ENCODE results near the gene SLC35A2. TPM values are rescaled to one million over a fixed set of nuclear protein-coding genes. Genes with fewer than 3 reads are reported as not detected.
"Not testable (repeated sequence)": the region's sequence is repeated elsewhere in the genome, so short reads cannot be mapped to it uniquely, and the experiment has no call there.

SLC35A2 gene
- total and polyA plus RNA-seq, 10 donors, result 6.2 to 20.8 (median 15.9) TPM

DNA sequence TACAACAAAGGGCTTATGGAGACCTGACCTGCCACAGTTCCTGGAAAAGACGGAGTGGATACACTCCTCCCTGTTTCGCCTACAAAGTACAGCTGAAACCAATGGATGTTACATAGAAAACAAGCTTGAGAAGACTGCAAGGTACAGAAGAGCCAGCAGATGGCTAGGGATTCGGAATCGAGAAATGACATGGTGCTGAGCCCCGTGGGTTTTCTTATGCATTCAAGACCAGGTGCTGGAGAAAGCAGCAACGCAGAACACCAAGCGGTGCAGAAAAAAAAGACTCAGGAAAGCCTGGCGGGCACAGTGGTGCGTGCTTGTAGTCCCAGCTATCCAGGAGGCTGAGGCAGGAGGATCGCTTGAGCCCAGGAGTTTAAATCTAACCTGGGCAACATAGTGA lies 27.7 kb downstream of the SLC35A2 start:
- intact Hi-C loops (cut with DNase I; ENCODE audit: low total_unique reads), result no loop called here
- H3K9me3 ChIP-seq, result no peaks in the 10 kb centered on the region
- no peaks in the 10 kb centered on the region for H3K36me3 ChIP-seq
- no peak overlapping the region for H3K27ac ChIP-seq
- peaks cover 0 to 4% (median 0%) of the 10 kb centered on the region in 7 donors for H3K27me3 ChIP-seq (replicated peaks in 1 of 7)
- TF ChIP-seq POLR2A (IDR thresholded peaks at IDR 0.05) (no peak), POLR2AphosphoS5 (IDR thresholded peaks at IDR 0.05) (no peak), CTCF (IDR thresholded peaks at IDR 0.05 in 8 of 11, conservative IDR thresholded peaks at IDR 0.05 in 3 of 11) (no peak)
- 79 to 90% (median 82%) methylated on average over 10 of the region's 10 CpGs for WGBS, 5 donors
- H3K4me3 ChIP-seq, result no peak overlapping the region
- DNase-seq, result no peak
- no peaks in the 10 kb centered on the region for H3K4me1 ChIP-seq

- H3K36me3 ChIP-seq; H3K27me3 ChIP-seq (replicated peaks in 1 of 7); H3K27ac ChIP-seq; H3K4me3 ChIP-seq; H3K4me1 ChIP-seq; DNase-seq; H3K9me3 ChIP-seq; intact Hi-C loops (cut with DNase I; ENCODE audit: low total_unique reads): not testable (repeated sequence)
- WGBS, 5 donors, result 43 to 73% (median 59%) methylated on average over 4 of the region's 4 CpGs
These were observed 34.5 kb downstream of the SLC35A2 start for GRCh38 chrX:48876944-48877343.

- intact Hi-C loops (cut with DNase I; ENCODE audit: low total_unique reads); H3K4me3 ChIP-seq; H3K9me3 ChIP-seq; H3K4me1 ChIP-seq; DNase-seq; H3K36me3 ChIP-seq; H3K27ac ChIP-seq; H3K27me3 ChIP-seq (replicated peaks in 1 of 7): not testable (repeated sequence)
- 8 to 51% (median 34%) methylated on average over 1 to 2 of the region's 2 CpGs for WGBS, 5 donors
These were observed 39.4 kb downstream of the SLC35A2 start for GRCh38 chrX:48872017-48872416.

DNA sequence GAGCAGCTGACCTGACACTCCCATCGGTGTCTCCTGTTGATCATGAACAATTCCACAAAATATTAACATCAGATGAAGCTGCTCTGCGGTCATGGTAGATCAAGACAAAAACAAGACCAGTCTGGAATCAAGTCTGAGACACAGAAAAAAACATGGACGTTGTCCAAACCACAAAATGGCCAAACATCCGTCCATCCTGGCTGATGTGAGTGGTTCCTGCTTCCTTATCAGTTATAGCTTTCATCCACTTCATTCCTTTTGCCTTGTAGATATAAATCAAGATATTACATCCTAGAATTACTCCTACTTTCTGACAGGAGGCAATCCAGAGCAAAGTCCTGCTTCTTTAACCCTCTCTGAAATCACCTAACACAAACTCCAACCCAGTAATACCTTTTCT lies 47.2 kb downstream of the SLC35A2 start:
- H3K4me1 ChIP-seq, result no peaks in the 10 kb centered on the region
- 38 to 51% (median 46%) methylated on average over 4 of the region's 4 CpGs for WGBS, 5 donors
- intact Hi-C loops (cut with DNase I; ENCODE audit: low total_unique reads), result no loop called here

DNA sequence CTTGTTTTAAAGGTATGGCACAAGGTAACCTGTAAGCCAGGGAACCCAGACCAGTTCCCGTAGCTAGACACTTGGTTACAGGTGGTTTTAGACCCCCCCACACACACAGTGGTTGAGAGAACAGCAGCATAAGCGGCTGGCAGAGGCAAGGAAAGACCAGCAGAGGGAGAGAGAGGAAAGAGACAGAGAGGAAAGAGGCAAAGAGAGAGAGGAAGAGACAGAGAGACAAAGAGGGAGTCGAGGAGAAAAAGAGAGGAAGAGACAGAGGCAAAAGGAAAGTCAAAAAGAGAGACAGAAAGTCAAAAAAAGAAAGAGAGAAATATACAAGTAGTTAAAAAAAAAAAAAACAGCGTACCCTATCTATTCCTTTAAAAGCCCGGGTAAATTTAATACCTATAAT lies 56.5 kb downstream of the SLC35A2 start:
- H3K4me3 ChIP-seq, result no peak overlapping the region
- peaks cover 0 to 4% (median 0%) of the 10 kb centered on the region in 7 donors for H3K27me3 ChIP-seq (replicated peaks in 1 of 7)
- H3K9me3 ChIP-seq, result peaks cover 0 to 7% (median 0%) of the 10 kb centered on the region in 8 donors
- H3K4me1 ChIP-seq, result no peaks in the 10 kb centered on the region
- 38 to 62% (median 52%) methylated on average over 5 of the region's 5 CpGs for WGBS, 5 donors
- H3K27ac ChIP-seq, result no peak overlapping the region
- no peak for DNase-seq
- intact Hi-C loops (cut with DNase I; ENCODE audit: low total_unique reads), result no loop called here
- H3K36me3 ChIP-seq, result no peaks in the 10 kb centered on the region
- TF ChIP-seq CTCF (IDR thresholded peaks at IDR 0.05 in 8 of 11, conservative IDR thresholded peaks at IDR 0.05 in 3 of 11), result peak in 2 of 11 experiments; percentile 11
- no peak for TF ChIP-seq POLR2A (IDR thresholded peaks at IDR 0.05)
- no peak for TF ChIP-seq POLR2AphosphoS5 (IDR thresholded peaks at IDR 0.05)

More for the DNA sequence above, 47.2 kb downstream of the SLC35A2 start:
- TF ChIP-seq POLR2AphosphoS5 (IDR thresholded peaks at IDR 0.05) (no peak), POLR2A (IDR thresholded peaks at IDR 0.05) (no peak)
- Histone ChIP-seq H3K36me3 (no peaks in the 10 kb centered on the region), H3K4me3 (no peak overlapping the region), H3K27me3 (replicated peaks in 1 of 7) (peaks cover 0 to 9% (median 0%) of the 10 kb centered on the region in 7 donors), H3K9me3 (no peaks in the 10 kb centered on the region), H3K27ac (no peak overlapping the region)
- no peak for DNase-seq

DNA sequence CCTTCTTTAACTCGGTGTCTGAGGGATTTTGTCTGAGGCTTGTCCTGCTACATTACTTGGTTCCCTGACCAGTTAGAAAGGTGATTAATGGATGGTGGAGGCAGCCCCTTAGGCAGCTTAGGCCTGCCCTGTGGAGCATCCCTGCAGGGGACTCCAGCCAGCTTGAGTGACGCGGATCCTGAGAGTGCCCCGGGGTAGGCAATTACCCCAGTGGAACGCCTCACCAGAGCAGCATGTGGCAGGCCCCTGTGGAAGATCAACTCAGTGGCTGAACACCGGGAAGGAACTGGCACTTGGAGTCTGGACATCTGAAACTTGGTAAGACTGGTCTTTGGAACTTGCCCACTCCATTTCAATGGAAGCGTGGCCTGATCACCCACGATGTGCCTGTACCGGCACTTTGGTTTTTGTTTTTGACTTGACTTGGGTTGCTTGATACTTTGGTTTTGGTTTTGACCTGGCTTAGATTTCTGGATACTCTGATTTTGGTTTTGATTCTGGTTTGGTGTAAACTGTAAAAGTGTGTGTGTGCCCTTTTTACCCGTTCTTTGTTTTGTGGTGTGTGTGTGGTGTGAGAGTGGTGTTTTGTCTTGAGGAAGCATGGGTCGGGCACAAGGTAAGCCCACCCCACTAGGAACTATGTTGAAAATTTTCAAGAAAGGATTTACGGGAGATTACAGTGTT lies 57.2 kb downstream of the SLC35A2 start:
- H3K27ac ChIP-seq; intact Hi-C loops (cut with DNase I; ENCODE audit: low total_unique reads); H3K36me3 ChIP-seq; DNase-seq; H3K4me1 ChIP-seq; H3K9me3 ChIP-seq; H3K4me3 ChIP-seq; H3K27me3 ChIP-seq (replicated peaks in 1 of 7): not testable (repeated sequence)
- WGBS, 5 donors, result 87 to 93% (median 90%) methylated on average over 7 to 12 of the region's 12 CpGs

- H3K4me3 ChIP-seq; DNase-seq; H3K36me3 ChIP-seq; intact Hi-C loops (cut with DNase I; ENCODE audit: low total_unique reads); H3K4me1 ChIP-seq; H3K27me3 ChIP-seq (replicated peaks in 1 of 7); H3K9me3 ChIP-seq; H3K27ac ChIP-seq: not testable (repeated sequence)
These were observed 58.0 kb downstream of the SLC35A2 start for GRCh38 chrX:48853494-48853893.

Data from spleen (tissue), 11 donors.